ENCODE results near the gene SRGAP2C. TPM values are rescaled to one million over a fixed set of nuclear protein-coding genes. Genes with fewer than 3 reads are reported as not detected.
"Not testable (repeated sequence)": the region's sequence is repeated elsewhere in the genome, so short reads cannot be mapped to it uniquely, and the experiment has no call there.

Gene SRGAP2C
- total and polyA plus RNA-seq, 4 donors, result 1.9 to 11.9 (median 4.3) TPM

GRCh38 chr1:121167225-121167738, 17.5 kb upstream of the SRGAP2C start:
- 100% methylated on average over 2 of the region's 2 CpGs for WGBS
- H3K9ac ChIP-seq (ENCODE audit: low read depth in 1 of 2, low read length in 2 of 2); H3K27me3 ChIP-seq (ENCODE audit: control insufficient read depth in 4 of 4, insufficient read depth in 4 of 4, low read length in 3 of 4); H3K9me3 ChIP-seq (ENCODE audit: control insufficient read depth in 4 of 4, low read length in 3 of 4); H3K36me3 ChIP-seq (ENCODE audit: control insufficient read depth in 4 of 4, insufficient read depth in 3 of 4, low read depth in 1 of 4, low read length in 3 of 4); H3K27ac ChIP-seq (ENCODE audit: low read depth in 1 of 2, low read length in 2 of 2); H3K4me3 ChIP-seq (ENCODE audit: low read depth in 1 of 3, low read length in 3 of 3); DNase-seq (ENCODE audit: low spot score); H3K4me1 ChIP-seq (ENCODE audit: control insufficient read depth in 4 of 4, insufficient read depth in 4 of 4, low read length in 3 of 4): not testable (repeated sequence)

GRCh38 chr1:121168152-121168668, 16.6 kb upstream of the SRGAP2C start:
- 100% methylated on average over 2 of the region's 3 CpGs for WGBS
- H3K4me1 ChIP-seq (ENCODE audit: control insufficient read depth in 4 of 4, insufficient read depth in 4 of 4, low read length in 3 of 4); H3K36me3 ChIP-seq (ENCODE audit: control insufficient read depth in 4 of 4, insufficient read depth in 3 of 4, low read depth in 1 of 4, low read length in 3 of 4); H3K27me3 ChIP-seq (ENCODE audit: control insufficient read depth in 4 of 4, insufficient read depth in 4 of 4, low read length in 3 of 4); H3K9ac ChIP-seq (ENCODE audit: low read depth in 1 of 2, low read length in 2 of 2); DNase-seq (ENCODE audit: low spot score); H3K27ac ChIP-seq (ENCODE audit: low read depth in 1 of 2, low read length in 2 of 2); H3K4me3 ChIP-seq (ENCODE audit: low read depth in 1 of 3, low read length in 3 of 3); H3K9me3 ChIP-seq (ENCODE audit: control insufficient read depth in 4 of 4, low read length in 3 of 4): not testable (repeated sequence)

DNA sequence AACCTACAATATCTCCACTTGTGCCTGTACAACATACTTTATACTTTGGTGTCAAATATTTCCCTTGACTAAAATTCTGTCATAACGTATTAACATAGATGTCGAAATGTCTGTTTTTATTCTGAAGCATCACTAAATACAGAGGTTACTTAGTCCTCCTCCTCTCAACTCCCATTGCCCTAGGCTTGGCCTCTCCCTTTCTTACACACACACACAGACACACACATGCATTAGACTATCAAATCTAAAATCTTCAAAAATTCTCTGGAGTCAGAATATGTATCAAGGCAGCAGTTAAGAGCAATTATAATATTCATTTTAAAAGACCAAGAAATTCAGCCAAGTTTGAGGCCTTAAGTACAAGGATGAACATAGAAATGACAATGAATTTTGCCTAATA, 8.1 kb upstream of the SRGAP2C start:
- H3K9ac ChIP-seq (ENCODE audit: low read depth in 1 of 2, low read length in 2 of 2); H3K4me3 ChIP-seq (ENCODE audit: low read depth in 1 of 3, low read length in 3 of 3); DNase-seq (ENCODE audit: low spot score); H3K4me1 ChIP-seq (ENCODE audit: control insufficient read depth in 4 of 4, insufficient read depth in 4 of 4, low read length in 3 of 4); H3K9me3 ChIP-seq (ENCODE audit: control insufficient read depth in 4 of 4, low read length in 3 of 4); H3K27me3 ChIP-seq (ENCODE audit: control insufficient read depth in 4 of 4, insufficient read depth in 4 of 4, low read length in 3 of 4); H3K27ac ChIP-seq (ENCODE audit: low read depth in 1 of 2, low read length in 2 of 2); H3K36me3 ChIP-seq (ENCODE audit: control insufficient read depth in 4 of 4, insufficient read depth in 3 of 4, low read depth in 1 of 4, low read length in 3 of 4): not testable (repeated sequence)
- WGBS, result 94% methylated on average over 2 of the region's 2 CpGs

GRCh38 chr1:121178197-121178596, 6.6 kb upstream of the SRGAP2C start:
- not testable (repeated sequence) for H3K36me3 ChIP-seq (ENCODE audit: control insufficient read depth in 4 of 4, insufficient read depth in 3 of 4, low read depth in 1 of 4, low read length in 3 of 4); H3K4me1 ChIP-seq (ENCODE audit: control insufficient read depth in 4 of 4, insufficient read depth in 4 of 4, low read length in 3 of 4); DNase-seq (ENCODE audit: low spot score); H3K9me3 ChIP-seq (ENCODE audit: control insufficient read depth in 4 of 4, low read length in 3 of 4); H3K27ac ChIP-seq (ENCODE audit: low read depth in 1 of 2, low read length in 2 of 2); H3K4me3 ChIP-seq (ENCODE audit: low read depth in 1 of 3, low read length in 3 of 3); H3K27me3 ChIP-seq (ENCODE audit: control insufficient read depth in 4 of 4, insufficient read depth in 4 of 4, low read length in 3 of 4); H3K9ac ChIP-seq (ENCODE audit: low read depth in 1 of 2, low read length in 2 of 2)

DNA sequence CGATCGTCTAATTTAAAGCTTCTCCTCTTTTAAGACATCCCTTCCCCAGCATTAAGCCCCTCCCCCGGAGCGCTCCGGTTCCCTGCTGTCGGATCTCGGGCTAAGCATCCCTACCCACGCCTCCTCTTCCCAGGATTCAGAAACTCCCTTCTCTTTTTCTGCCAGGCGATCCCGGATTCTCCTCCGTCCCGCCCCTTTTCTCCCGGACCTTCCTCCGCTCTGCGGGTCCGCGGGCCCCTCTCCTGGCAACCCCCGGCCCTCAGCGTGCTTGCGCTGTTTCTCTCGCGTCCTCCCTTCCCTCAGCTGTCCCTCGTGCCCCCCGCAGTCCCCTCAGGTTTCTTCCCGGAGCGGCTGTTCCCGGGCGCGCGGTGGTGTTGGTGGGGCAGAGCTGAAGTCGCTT, 908 bp upstream of the SRGAP2C start:
- not testable (repeated sequence) for H3K4me1 ChIP-seq (ENCODE audit: control insufficient read depth in 4 of 4, insufficient read depth in 4 of 4, low read length in 3 of 4); H3K27ac ChIP-seq (ENCODE audit: low read depth in 1 of 2, low read length in 2 of 2); H3K36me3 ChIP-seq (ENCODE audit: control insufficient read depth in 4 of 4, insufficient read depth in 3 of 4, low read depth in 1 of 4, low read length in 3 of 4); H3K9ac ChIP-seq (ENCODE audit: low read depth in 1 of 2, low read length in 2 of 2); H3K27me3 ChIP-seq (ENCODE audit: control insufficient read depth in 4 of 4, insufficient read depth in 4 of 4, low read length in 3 of 4); DNase-seq (ENCODE audit: low spot score); H3K9me3 ChIP-seq (ENCODE audit: control insufficient read depth in 4 of 4, low read length in 3 of 4)
- 2% methylated on average over 19 of the region's 31 CpGs for WGBS
- H3K4me3 ChIP-seq (ENCODE audit: low read depth in 1 of 3, low read length in 3 of 3), result peak overlapping the region in 1 of 3 donors; percentile 29

- not testable (repeated sequence) for H3K4me1 ChIP-seq (ENCODE audit: control insufficient read depth in 4 of 4, insufficient read depth in 4 of 4, low read length in 3 of 4); H3K9ac ChIP-seq (ENCODE audit: low read depth in 1 of 2, low read length in 2 of 2); H3K9me3 ChIP-seq (ENCODE audit: control insufficient read depth in 4 of 4, low read length in 3 of 4); H3K36me3 ChIP-seq (ENCODE audit: control insufficient read depth in 4 of 4, insufficient read depth in 3 of 4, low read depth in 1 of 4, low read length in 3 of 4); DNase-seq (ENCODE audit: low spot score); H3K27me3 ChIP-seq (ENCODE audit: control insufficient read depth in 4 of 4, insufficient read depth in 4 of 4, low read length in 3 of 4)
- Histone ChIP-seq H3K27ac (ENCODE audit: low read depth in 1 of 2, low read length in 2 of 2) (peak overlapping the region in 1 of 2 donors; percentile 54), H3K4me3 (ENCODE audit: low read depth in 1 of 3, low read length in 3 of 3) (peak overlapping the region in 2 of 3 donors; percentile 14 to 30)
- WGBS, result 0% methylated on average over 5 of the region's 48 CpGs
Observed at GRCh38 chr1:121185140-121185708, 449 bp downstream of the SRGAP2C start.

DNA sequence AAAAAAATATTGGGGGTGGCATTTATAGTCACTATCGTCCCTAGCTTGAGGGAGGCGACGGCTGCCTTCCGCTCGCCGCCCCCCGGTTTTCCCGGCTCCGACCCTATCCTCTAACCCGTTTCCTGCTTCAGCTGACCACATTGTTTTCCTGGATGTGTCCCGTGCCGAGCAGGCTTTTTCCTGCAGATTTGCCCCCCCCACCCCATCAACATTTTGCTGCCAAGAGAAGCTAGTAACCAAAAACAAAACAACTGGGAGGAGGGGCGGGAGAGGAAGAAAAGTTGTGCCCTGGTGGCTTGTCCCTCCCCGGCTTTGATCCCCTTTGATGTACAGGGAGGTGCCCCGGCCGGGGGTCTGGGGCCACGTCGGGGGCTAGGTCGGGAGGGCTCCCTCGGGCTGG, 1.4 kb downstream of the SRGAP2C start:
- not testable (repeated sequence) for H3K4me1 ChIP-seq (ENCODE audit: control insufficient read depth in 4 of 4, insufficient read depth in 4 of 4, low read length in 3 of 4); DNase-seq (ENCODE audit: low spot score); H3K4me3 ChIP-seq (ENCODE audit: low read depth in 1 of 3, low read length in 3 of 3); H3K9ac ChIP-seq (ENCODE audit: low read depth in 1 of 2, low read length in 2 of 2); H3K27me3 ChIP-seq (ENCODE audit: control insufficient read depth in 4 of 4, insufficient read depth in 4 of 4, low read length in 3 of 4); H3K9me3 ChIP-seq (ENCODE audit: control insufficient read depth in 4 of 4, low read length in 3 of 4); H3K27ac ChIP-seq (ENCODE audit: low read depth in 1 of 2, low read length in 2 of 2); H3K36me3 ChIP-seq (ENCODE audit: control insufficient read depth in 4 of 4, insufficient read depth in 3 of 4, low read depth in 1 of 4, low read length in 3 of 4)
- 0% methylated on average over 5 of the region's 20 CpGs for WGBS

GRCh38 chr1:121187914-121188313, 3.1 kb downstream of the SRGAP2C start:
- not testable (repeated sequence) for H3K9me3 ChIP-seq (ENCODE audit: control insufficient read depth in 4 of 4, low read length in 3 of 4); H3K27me3 ChIP-seq (ENCODE audit: control insufficient read depth in 4 of 4, insufficient read depth in 4 of 4, low read length in 3 of 4); H3K4me1 ChIP-seq (ENCODE audit: control insufficient read depth in 4 of 4, insufficient read depth in 4 of 4, low read length in 3 of 4); H3K4me3 ChIP-seq (ENCODE audit: low read depth in 1 of 3, low read length in 3 of 3); H3K9ac ChIP-seq (ENCODE audit: low read depth in 1 of 2, low read length in 2 of 2); H3K27ac ChIP-seq (ENCODE audit: low read depth in 1 of 2, low read length in 2 of 2); H3K36me3 ChIP-seq (ENCODE audit: control insufficient read depth in 4 of 4, insufficient read depth in 3 of 4, low read depth in 1 of 4, low read length in 3 of 4); DNase-seq (ENCODE audit: low spot score)
- WGBS, result 82% methylated on average over 5 of the region's 5 CpGs
